OCI-LY7 (cell line): ENCODE data around the gene BEAN1.

Source experiments
- CTCF ChIP-seq: fragments of 200-600 bp; sonication (generic); conservative IDR thresholded peaks from 2 replicates; pipeline ENCODE4 v1.5.1; 2014; ENCODE audit warnings: mild to moderate bottlenecking, antibody characterized with exemption, low read length, moderate library complexity, mixed read lengths
- EZH2phosphoT487 ChIP-seq: fragments of 200-600 bp; sonication (generic); IDR thresholded peaks from 2 replicates; pipeline ENCODE4 v1.6.1; 2018; ENCODE audit warnings: low read depth, borderline replicate concordance, mild to moderate bottlenecking, mixed run types, antibody characterized with exemption, low read length, moderate library complexity, mixed read lengths

- peak; percentile 67 for TF ChIP-seq CTCF
- TF ChIP-seq EZH2phosphoT487: no peak
Observed at GRCh38 chr16:66515596-66516508, 88.8 kb downstream of the BEAN1 start.
